Measurements from ENCODE around the gene RGS7BP.

The RGS7BP gene

GRCh38 chr5:64576250-64576649 is 70.4 kb downstream of the RGS7BP start:
- DNase-seq (ENCODE audit: low read depth): no peak
- no peak overlapping the region for H3K4me3 ChIP-seq (ENCODE audit: low read depth, low read length)
- no peak for TF ChIP-seq CTCF (IDR thresholded peaks at IDR 0.05; ENCODE audit: insufficient read depth, low read depth, low read length, missing control alignments)

- DNase-seq (ENCODE audit: low read depth): no peak
- no peak overlapping the region for H3K4me3 ChIP-seq (ENCODE audit: low read depth, low read length)
- no peak for TF ChIP-seq CTCF (IDR thresholded peaks at IDR 0.05; ENCODE audit: insufficient read depth, low read depth, low read length, missing control alignments)
Measured at GRCh38 chr5:64585646-64586045, 79.8 kb downstream of the RGS7BP start.

- no peak overlapping the region for H3K4me3 ChIP-seq (ENCODE audit: low read depth, low read length)
- DNase-seq (ENCODE audit: low read depth): no peak
- no peak for TF ChIP-seq CTCF (IDR thresholded peaks at IDR 0.05; ENCODE audit: insufficient read depth, low read depth, low read length, missing control alignments)
Measured at GRCh38 chr5:64587370-64587769, 81.6 kb downstream of the RGS7BP start.

- no peak overlapping the region for H3K4me3 ChIP-seq (ENCODE audit: low read depth, low read length)
- TF ChIP-seq CTCF (IDR thresholded peaks at IDR 0.05; ENCODE audit: insufficient read depth, low read depth, low read length, missing control alignments): no peak
- no peak for DNase-seq (ENCODE audit: low read depth)
Measured at GRCh38 chr5:64592730-64593341, 87.0 kb downstream of the RGS7BP start.

- no peak for DNase-seq (ENCODE audit: low read depth)
- no peak for TF ChIP-seq CTCF (IDR thresholded peaks at IDR 0.05; ENCODE audit: insufficient read depth, low read depth, low read length, missing control alignments)
- H3K4me3 ChIP-seq (ENCODE audit: low read depth, low read length): no peak overlapping the region
Measured at GRCh38 chr5:64594025-64594424, 88.2 kb downstream of the RGS7BP start.

- no peak for TF ChIP-seq CTCF (IDR thresholded peaks at IDR 0.05; ENCODE audit: insufficient read depth, low read depth, low read length, missing control alignments)
- no peak overlapping the region for H3K4me3 ChIP-seq (ENCODE audit: low read depth, low read length)
- DNase-seq (ENCODE audit: low read depth): no peak
Measured at GRCh38 chr5:64594601-64595000, 88.8 kb downstream of the RGS7BP start.
